Retina (tissue), 1 donor: ENCODE results near the gene MYRF.

Experiments used
- DNase-seq: peaks from one replicate; pipeline ENCODE4 v3.0.0-alpha.2; 2016

MYRF gene

GRCh38 chr11:61742391-61742790 lies 10.0 kb upstream of the MYRF start:
- no peak for DNase-seq

- DNase-seq, result no peak
These were observed 8.8 kb upstream of the MYRF start for GRCh38 chr11:61743486-61744095.

- DNase-seq, result no peak
These were observed 8.3 kb upstream of the MYRF start for GRCh38 chr11:61744181-61744580.

GRCh38 chr11:61744609-61745156 lies 7.8 kb upstream of the MYRF start:
- DNase-seq, result no peak

- peak; percentile 72 for DNase-seq
These were observed 6.5 kb upstream of the MYRF start for GRCh38 chr11:61745781-61746441.

GRCh38 chr11:61746442-61747191 lies 5.8 kb upstream of the MYRF start:
- no peak for DNase-seq

GRCh38 chr11:61747192-61747966 lies 5.1 kb upstream of the MYRF start:
- DNase-seq, result peak; percentile 86

GRCh38 chr11:61747967-61748285 lies 4.5 kb upstream of the MYRF start:
- DNase-seq, result no peak

GRCh38 chr11:61749591-61750217 lies 2.7 kb upstream of the MYRF start:
- peak; percentile 70 for DNase-seq

- no peak for DNase-seq
These were observed 1.7 kb upstream of the MYRF start for GRCh38 chr11:61750631-61751273.

- DNase-seq, result no peak
These were observed 1.1 kb upstream of the MYRF start for GRCh38 chr11:61751384-61751783.

- no peak for DNase-seq
These were observed 587 bp downstream of the MYRF start for GRCh38 chr11:61752925-61753521.

GRCh38 chr11:61753672-61754071 lies 1.2 kb downstream of the MYRF start:
- DNase-seq, result no peak

- DNase-seq, result no peak
These were observed 2.4 kb downstream of the MYRF start for GRCh38 chr11:61754534-61755482.

GRCh38 chr11:61756147-61756451 lies 3.7 kb downstream of the MYRF start:
- no peak for DNase-seq

GRCh38 chr11:61756452-61757212 lies 4.2 kb downstream of the MYRF start:
- no peak for DNase-seq

GRCh38 chr11:61757213-61757862 lies 4.9 kb downstream of the MYRF start:
- no peak for DNase-seq

GRCh38 chr11:61760946-61761345 lies 8.5 kb downstream of the MYRF start:
- no peak for DNase-seq

- DNase-seq, result no peak
These were observed 9.2 kb downstream of the MYRF start for GRCh38 chr11:61761440-61762222.
